ENCODE results near the gene L1CAM.

- TF ChIP-seq CTCF (conservative IDR thresholded peaks at IDR 0.05; ENCODE audit: low read length) (no peak), EZH2phosphoT487 (IDR thresholded peaks at IDR 0.05; ENCODE audit: borderline replicate concordance, low read depth, low read length) (no peak)
These were observed 42.2 kb upstream of the L1CAM start for GRCh38 chrX:153927922-153928760.
